HG03025 (cell line): ENCODE data around the gene MEIS1.
"Not testable (repeated sequence)": the region's sequence is repeated elsewhere in the genome, so short reads cannot be mapped to it uniquely, and the experiment has no call there.

ENCODE experiments used
- ATAC-seq: cut with Tn5 transposase; IDR thresholded peaks from one replicate; pipeline ENCODE4 v1.9.1; 2021; ENCODE audit warnings: mild to moderate bottlenecking, moderate library complexity; ENCODE audit not compliant: unreplicated experiment, low FRiP score

MEIS1 gene

DNA sequence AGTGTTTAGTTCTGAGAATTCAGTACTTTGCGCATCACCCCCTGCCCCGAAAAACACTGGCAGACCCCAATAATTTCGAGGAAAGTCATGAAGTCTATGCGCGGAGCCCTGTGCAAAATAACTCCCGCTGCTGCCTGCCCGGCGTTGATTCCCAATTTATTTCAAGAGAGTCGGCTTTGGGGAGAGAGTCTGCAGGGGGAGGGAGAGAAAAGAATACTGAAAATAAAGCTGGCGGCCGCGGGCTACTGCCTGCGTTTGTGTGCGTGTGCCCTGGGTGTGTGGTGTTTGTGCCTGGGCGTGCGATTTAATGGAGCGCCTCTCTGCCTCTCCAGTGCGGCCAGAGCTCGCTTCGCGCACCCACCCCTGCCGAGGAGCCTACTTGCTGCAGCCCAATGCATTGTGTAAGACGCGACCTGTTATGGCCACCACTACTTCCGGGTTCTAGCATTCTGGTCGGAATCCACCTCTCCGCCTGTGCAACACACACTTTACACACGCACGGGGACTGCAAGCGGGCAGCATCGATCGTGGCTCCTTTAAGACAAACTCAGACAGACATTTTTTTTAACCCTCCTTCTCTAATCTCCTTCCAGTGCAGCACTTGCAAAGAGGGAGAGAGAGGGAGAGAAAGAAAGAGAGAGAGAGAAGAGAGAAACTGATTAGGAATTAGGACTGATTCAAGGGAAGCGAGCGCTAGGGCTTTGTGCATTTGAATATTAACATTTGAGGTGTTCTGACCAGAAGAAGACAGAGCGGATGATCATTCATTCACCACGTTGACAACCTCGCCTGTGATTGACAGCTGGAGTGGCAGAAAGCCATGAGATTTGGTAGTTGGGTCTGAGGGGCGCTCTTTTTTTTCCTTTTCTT lies at the start of gene MEIS1:
Gene MEIS1, plus strand, starts transcription at position 447 of the 870 bp plus-strand sequence. CDS start 732 bp downstream, outside the sequence.
- peak; percentile 83 for ATAC-seq

DNA sequence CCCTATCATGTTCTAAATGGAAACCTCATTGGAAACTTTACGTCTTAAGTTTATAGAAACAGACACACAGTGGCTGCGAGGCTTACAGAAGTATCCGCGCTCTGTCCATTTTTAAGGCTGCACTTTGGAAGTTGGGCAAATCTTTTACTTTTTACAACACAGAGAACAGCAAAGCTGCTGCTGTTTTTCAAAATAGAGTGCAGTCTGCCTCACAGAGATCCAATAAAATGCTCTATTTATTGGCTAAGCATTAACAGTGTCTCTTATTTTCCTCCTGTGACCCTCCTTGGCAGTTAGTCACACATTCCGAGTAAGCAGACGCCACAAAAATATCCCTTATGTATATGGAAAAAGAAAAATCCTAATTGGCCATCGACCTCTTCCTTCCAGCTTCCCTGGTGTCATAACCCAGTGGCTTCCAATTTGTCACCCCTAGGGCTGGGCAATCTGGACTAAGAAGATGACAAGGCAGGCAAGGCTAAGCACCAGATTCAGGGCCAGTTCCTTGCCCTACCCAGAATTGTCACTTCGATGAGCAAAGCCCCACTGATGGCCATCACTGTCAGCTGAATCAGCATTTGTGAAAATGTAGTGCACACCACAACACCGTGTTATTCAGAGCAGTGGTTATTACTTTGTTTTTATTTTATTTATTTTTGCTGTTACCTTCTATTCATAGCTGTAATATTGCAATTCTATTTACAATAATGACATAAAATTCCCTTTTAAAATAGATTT lies 47.7 kb upstream of the MEIS1 start:
- ATAC-seq = no peak

DNA sequence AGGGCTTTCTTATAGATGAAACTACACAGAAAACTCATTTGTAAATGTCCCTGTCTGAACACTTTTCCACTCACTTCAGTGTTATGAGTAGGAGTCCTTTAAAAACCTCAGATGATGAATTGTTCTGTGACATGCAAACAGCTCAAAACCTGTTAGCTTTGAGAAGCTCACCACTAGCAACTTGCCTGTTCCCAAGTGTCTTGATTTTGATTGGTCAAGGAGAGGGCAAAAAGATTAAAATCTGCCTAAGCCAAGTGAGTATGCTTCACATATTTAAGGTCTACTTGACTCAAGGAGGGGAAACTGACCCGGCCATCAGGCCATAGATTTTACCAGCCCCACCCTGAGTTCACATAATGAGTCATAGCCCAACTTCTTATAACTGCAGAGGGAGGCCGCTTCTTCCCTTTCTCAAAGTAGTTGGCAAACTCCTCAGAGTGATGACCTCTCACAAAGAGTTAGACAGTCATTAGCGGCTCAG lies 45.2 kb upstream of the MEIS1 start:
- ATAC-seq = no peak

DNA sequence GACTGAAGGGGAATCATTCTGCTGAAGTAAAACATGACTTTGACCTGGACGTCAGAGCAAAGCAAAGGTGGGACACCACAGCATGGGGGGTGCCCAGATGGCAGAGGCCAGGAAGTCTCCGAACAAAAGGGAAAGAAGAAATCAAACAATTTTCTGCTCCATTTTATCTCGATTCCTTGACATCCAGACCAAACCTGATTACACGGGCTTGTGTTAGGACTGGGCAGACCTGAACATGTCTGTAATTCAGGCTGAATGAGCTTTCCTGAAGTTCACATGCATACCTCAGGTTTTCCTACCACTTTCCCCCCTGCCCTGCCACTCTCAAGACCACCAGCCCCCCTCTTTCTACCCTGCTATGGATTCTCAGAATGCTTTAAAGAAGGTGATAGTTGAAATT lies 44.8 kb upstream of the MEIS1 start:
- no peak for ATAC-seq

DNA sequence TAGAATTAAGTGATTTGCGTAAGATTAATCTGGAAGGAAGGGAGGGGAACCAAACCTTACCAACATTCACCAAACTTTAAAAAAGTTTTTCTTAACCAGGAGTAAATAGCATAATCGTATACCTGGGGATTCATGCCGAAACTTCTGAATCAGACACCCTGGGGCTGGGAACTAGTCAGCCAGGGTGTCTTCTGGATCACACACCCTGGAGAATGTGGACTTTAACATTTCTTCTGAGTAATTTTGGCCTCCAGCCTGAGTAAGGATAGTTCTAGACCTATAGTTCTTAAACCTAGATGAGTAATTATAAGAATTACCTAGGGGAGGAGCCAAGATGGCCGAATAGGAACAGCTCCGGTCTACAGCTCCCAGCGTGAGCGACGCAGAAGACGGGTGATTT lies 44.1 kb upstream of the MEIS1 start:
- ATAC-seq = no peak

DNA sequence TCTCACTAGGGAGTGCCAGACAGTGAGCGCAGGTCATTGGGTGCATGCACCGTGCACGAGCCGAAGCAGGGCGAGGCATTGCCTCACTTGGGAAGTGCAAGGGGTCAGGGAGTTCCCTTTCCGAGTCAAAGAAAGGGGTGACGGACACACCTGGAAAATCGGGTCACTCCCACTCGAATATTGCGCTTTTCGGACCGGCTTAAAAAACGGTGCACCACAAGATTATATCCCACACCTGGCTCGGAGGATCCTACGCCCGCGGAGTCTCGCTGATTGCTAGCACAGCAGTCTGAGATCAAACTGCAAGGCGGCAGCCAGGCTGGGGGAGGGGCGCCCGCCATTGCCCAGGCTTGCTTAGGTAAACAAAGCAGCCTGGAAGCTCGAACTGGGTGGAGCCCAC lies 43.7 kb upstream of the MEIS1 start:
- ATAC-seq = not testable (repeated sequence)

DNA sequence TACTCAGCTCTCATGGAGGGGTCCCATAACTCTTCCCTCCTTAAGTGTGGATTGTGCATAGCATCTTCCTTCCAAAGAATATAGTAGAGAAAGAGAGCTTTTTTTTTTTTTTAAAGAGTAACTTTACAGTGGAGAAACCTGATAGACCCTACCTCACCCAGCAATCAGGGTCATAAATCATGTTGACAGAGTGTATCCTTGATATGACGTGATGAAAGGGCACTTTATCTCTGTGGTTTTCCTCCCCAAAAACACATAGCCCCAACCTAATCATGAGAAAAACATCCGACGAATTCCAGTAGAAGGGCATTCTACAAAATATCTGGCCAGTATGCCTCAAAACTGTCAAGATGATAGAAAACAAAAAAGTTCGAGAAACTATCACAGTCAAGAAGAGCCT lies 29.5 kb upstream of the MEIS1 start:
- ATAC-seq = no peak

DNA sequence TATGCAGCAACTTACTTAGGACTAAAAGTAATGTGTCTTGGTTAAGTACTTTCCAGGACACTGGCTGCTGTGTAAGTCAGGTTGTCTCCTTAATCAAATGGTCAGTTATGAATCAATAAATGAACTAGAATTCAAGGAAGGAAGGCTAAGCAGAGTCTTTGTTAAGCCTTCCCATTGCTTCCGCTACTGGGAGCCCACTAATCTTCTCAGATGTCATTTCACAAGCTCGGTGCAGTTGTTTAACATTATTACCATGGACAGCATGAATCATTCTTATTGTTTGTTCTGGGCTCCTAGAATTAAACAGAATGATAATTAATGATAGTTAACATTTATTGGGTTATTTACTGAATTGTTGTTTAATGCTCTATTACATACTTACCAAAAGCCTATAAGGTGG lies 26.0 kb upstream of the MEIS1 start:
- no peak for ATAC-seq

DNA sequence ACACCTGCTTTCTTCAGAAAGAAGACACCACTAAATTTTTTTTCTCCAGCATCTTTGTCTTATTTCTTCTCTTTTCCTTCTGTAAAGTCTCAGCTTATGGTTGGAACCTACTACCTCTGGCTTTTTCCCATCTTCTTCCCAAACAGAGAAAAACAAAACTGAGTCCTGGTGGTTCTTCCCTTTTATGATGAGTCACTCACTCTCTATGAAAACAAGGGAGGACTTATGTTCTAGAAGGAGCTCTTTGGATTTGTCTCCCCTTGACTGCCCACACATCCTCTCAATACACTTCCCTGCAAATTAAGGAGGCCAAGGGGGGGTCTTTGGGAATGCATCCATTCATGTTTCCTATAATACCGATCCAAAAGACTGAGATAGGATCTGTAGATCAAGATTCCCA lies 22.1 kb upstream of the MEIS1 start:
- no peak for ATAC-seq

DNA sequence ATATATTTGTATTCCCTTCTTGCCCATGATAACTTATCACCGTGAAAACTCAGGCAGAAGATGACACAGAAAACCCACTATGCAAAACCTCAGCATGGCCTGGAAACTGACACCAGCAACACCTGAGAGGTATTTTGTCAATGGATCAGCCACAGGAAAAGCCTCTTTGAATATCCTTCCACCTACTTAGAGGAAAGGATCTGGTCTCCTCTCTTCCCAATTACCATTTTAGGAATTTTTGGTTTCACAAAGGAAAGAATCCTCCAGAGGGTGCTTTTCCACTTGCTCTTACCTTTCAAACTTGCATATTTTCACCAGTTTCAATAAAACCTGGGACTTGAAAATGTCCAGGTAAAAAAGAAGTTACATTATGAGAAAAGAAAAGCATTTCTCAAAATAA lies 20.0 kb upstream of the MEIS1 start:
- ATAC-seq = no peak

DNA sequence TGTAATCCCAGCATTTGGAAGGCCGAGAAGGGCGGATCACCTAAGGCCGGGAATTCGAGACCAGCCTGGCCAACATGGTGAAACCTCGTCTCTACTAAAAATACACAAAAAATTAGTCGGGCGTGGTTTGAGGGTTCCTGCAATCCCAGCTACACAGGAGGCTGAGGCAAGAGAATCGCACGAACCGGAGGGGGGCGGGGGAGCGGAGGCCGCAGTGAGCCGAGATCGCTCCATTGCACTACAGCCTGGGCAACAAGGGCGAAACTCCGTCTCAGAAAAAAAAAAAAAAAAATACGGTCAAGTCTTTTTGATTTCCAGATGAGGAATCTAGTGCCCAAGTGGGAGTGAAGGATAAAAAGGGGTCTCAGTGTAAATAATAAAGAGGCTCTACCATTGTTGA lies 16.5 kb upstream of the MEIS1 start:
- no peak for ATAC-seq

DNA sequence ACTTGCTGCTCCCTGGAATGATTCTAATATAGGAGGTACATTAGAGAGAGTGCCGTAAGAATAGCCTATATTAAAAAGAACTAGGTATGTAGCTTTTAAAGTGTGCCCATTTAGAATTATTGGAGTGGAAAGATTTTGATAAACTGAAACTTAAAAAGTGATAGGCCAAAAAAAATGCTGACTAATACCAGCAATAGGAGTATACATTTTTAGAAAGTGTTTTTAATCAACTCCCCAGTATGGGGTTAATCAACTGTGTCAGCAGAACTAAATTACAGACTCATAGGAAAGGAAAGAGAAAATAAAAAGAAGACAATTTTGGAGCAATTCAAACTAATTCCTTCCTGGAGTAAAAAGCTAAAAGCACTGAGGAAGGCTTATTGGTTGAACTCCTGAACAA lies 13.3 kb upstream of the MEIS1 start:
- ATAC-seq = no peak

DNA sequence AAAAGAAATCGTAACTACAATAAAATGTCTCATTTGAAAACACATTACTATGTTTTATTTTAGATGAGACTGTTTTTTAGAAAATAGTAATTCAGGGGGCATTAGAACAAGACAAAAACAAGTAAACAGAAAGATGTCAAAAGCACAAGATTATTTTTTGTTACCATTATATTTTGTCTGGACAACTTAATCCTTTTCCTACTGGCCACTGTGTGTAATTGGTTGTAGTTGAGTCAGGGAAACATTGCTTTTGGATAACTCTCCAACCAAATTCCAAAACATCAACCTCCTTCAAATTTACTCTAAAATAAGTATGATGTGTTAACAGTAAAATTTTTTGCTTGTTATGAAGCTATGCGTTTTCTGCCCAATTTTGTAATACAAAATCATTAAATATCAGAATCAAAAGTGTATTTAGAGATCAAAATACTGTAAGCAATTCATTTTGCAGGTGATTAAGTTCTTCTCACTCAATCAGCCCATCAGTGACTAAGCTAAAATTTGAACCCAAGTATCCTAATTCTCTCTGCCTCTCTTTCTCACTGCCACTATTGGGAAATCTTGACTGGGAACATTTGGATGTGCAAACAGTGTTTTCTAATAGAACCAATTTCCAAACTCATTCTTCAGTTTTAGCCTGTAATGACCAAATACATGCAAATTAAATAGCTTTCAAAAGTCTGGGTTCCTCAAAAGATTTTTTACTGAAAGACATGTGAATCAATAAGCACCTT lies 11.4 kb upstream of the MEIS1 start:
- no peak for ATAC-seq

DNA sequence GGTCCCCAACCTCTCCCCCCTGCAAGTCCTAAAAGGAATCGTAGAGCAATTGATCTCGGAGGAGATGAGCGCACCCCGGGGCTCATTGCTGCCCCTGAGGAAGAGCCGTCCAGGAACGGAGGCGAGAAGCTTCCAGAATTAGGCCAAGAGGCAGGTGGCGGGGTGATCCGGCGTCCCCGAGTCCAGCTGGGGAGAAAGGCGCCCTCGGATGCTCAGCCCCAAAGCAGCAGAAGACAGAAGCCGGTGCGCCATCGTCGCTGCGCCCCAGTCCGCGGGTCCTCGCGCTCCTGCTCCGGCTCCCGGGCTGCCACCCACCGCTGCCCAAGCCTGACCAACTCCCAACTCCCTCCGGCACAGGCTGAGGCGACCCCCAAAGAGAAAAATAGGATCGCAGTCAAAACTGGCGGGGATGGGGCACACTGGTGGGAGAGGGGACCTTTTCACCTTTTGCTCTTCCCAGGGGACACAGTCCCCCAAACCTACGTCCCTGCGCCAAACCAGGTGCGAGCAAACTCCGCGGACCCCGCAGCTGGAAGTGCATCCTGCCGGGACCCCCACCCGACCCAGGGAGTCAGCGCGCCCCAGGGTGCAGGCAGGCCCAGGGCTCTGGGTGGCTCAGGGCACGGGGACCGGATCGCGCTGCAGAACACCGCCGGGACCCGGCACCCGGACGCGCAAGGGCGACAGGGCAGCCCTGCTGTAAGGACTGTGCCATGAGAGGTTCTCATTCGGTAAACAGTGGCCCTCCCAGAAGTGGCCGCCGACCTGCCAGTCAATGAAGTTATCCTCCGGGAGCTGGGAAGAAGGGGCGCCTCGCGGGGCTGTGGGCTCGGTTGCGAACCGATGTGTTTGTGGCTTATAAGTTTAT lies 8.4 kb upstream of the MEIS1 start:
- ATAC-seq = no peak

DNA sequence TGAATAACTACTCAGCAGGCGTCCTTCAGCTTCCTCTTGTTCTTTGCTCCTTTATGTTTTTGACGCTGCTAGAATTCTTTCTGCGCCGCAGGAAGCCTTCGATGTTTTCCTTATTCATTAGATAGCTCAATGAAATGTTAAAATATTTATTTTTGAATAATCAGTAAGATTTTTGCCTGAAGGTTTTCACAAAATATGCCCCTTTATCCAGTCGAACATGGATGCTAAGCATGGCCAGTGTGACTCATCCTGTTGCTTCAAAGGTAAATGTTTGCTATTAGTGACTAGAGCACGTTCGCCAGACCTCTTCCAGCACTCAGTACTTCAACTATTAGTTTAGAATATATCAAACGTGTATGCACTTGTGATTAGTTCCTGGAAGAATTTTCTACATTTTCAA lies 7.6 kb upstream of the MEIS1 start:
- ATAC-seq = no peak

DNA sequence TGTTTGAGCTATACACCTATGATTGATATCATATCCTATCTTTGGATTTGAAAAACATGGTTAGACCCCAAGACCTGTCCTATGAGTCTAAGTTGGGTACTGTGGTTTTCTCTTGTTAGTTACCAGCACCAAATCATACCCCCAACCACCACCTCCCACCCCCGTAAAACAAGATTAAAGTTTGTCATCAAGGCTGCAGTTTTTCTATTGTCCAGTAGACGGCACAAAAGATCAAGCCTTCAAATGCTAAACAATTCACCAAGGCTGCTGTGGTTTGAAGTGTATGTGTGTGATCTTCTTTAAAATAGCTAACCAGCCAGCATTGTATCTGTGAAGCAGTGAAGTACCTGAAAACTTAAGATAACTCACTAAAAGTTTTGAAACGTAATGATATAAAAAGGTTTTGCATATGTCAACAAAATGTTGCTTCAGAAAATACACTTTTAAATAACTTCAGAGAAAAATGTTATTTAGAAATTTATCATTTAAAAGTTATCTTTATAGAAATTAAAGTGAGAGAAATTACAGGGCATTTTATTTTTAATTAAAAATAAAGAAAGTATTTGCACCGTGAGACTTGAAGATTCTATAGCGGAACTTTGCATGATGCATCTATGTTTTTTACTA lies 5.8 kb upstream of the MEIS1 start:
- ATAC-seq = no peak

DNA sequence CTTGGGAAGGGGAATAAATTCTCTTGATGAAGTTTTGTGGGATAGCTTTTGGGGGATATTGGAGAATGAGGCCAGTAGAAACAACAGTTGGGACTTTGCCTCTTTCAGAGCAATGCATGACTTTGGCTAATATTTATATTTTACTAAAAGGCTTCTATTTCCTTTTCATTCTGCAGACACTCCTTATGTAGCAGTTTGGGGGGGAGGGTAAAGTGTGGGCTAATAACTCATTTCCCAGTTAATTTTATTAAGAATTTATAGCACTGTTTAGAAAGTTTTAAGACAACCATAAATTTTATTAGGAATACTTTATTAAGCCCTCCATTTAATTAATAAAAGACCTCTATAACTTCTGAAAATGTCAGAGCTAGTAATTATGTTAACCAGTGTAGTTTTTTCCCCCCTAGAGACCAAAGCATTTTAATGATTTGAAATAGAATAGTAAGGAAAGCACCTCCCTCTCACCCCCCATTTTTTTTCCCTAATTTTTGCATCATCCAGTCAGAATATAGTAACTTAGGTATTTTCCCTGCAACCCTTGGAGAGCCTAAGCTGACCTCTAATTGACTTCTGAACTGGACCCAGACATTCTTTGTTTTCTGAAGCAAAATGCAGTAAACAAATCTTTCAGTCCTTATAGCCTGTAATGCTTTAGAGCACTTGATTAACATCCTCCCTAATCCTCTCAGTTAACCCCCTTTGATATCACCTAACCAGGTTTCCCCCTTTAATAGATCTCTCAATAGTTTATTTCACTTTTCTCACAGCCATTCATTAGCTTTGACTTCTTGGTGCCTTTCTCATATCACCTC lies 5.0 kb upstream of the MEIS1 start:
- ATAC-seq = no peak

DNA sequence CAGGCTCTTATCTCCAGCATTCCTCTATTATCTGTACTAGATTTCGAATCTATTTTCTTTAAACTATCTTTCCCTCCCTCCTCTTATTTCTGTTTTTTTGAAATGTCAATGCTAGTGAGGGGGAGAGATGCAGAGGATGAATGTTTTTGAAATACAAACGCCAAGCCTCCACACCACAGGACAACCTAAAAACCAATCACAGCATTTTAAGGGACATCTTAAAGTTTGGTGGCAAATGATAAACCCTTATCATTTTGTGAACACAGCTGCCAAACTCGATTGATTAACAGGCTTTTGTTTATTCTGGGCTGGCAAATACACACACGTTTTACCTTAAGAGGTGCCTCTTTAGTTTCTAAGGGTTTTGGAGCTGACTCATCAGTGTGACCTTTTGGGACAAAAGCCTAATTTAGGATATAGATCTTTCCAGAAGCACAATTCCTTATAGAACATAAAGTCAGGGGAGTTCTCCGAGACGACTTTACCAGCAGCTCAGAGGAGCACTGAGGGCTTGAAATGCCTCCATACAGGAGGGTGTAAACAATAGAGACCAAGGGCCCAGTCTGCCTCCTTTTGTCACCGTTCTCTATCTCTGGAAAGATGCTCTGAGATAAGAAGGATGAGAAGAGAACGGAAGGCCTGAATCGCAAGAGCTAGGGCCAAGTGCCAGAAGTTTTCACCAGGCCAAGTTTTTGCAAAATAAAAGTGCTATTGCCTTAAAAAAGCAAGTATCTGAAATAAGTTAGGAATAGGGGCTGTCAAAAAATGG lies 4.2 kb upstream of the MEIS1 start:
- ATAC-seq = no peak
